HCT116 (cell line): ENCODE data around the gene LIPM. TPM values are rescaled to one million over a fixed set of nuclear protein-coding genes. Genes with fewer than 3 reads are reported as not detected.

ENCODE experiments used
- ATAC-seq: fragments of 200-7000 bp; cut with Tn5 transposase; 2 replicates; pipeline ENCODE4 v1.9.1; 2020; ENCODE audit warnings: mild to moderate bottlenecking, moderate library complexity
- BruUV-seq: library from RNA; stranded (reverse); fragments of 400-500 nt; replicated peaks from 2 replicates; lab custom pipeline; 2021; lab: Mats Ljungman, UMichigan
- CTCF ChIA-PET: fragments of 300-600 bp; sonication (Branson Sonifier 250); formaldehyde crosslinking; loops from one replicate; lab custom pipeline; 2021; ENCODE audit warnings: antibody characterized with exemption; lab: Charles Lee
- POLR2A ChIA-PET: fragments of 300-600, 350-600 bp; sonication (Branson Sonifier 250); formaldehyde crosslinking; loops from one replicate; lab custom pipeline; 2021; ENCODE audit warnings: antibody characterized with exemption; lab: Charles Lee
- RAD21 ChIA-PET, 2 experiments: fragments of 300-600 bp; sonication (Branson Sonifier 250); formaldehyde crosslinking; loops; one replicate each; lab custom pipeline; 2023; ENCODE audit warnings: low total read pairs in 2 of 2; ENCODE audit not compliant: uncharacterized antibody in 2 of 2, unreplicated experiment in 2 of 2, low non-redundant PET in 1 of 2; lab: Charles Lee
- DNase-seq: peaks from one replicate; pipeline ENCODE4 v3.0.0-alpha.2; 2010; ENCODE audit warnings: low read depth, low spot score
- H2AFZ ChIP-seq: fragments of 200-600 bp; shearing (Covaris generic), sonication (generic); 2 replicates; pipeline ENCODE4 v1.6.1; 2017; ENCODE audit warnings: low read depth, mixed run types, mixed read lengths, antibody characterized with exemption, low read length; ENCODE audit not compliant: poor library complexity, severe bottlenecking
- H3K27ac ChIP-seq: 2 replicates; pipeline ENCODE4 v1.5.1; 2012; ENCODE audit warnings: low read depth, low read length
- H3K27me3 ChIP-seq: fragments of 200-600 bp; sonication (generic); 2 replicates; pipeline ENCODE4 v1.6.1; 2016; ENCODE audit warnings: mixed run types, low read length, mixed read lengths; ENCODE audit not compliant: insufficient read depth
- H3K36me3 ChIP-seq, 2 experiments: fragments of 200-500 bp in 1 of 2; fragments of 200-600 bp in 1 of 2; sonication (Bioruptor generic) in 1 of 2; sonication (generic) in 1 of 2; 2 replicates each; pipeline versions ENCODE4 v1.5.1 to v1.6.1; 2014 to 2016; ENCODE audit warnings: low read length in 2 of 2, inconsistent platforms in 1 of 2, mixed read lengths in 1 of 2, mixed run types in 1 of 2; ENCODE audit not compliant: insufficient read depth in 2 of 2, control insufficient read depth in 1 of 2
- H3K4me1 ChIP-seq, 2 experiments: fragments of 200-600 bp in 1 of 2; sonication (generic) in 1 of 2; 2 replicates each; pipeline versions ENCODE4 v1.5.1 to v1.6.1; 2012 to 2017; ENCODE audit warnings: low read length in 2 of 2, inconsistent platforms in 1 of 2, mild to moderate bottlenecking in 1 of 2, mixed read lengths in 1 of 2, mixed run types in 1 of 2, moderate library complexity in 1 of 2; ENCODE audit not compliant: insufficient read depth in 2 of 2, control insufficient read depth in 1 of 2
- H3K4me2 ChIP-seq: fragments of 200-600 bp; sonication (generic); 2 replicates; pipeline ENCODE4 v1.6.1; 2017; ENCODE audit warnings: mixed run types, low read length, mixed read lengths
- H3K4me3 ChIP-seq, 2 experiments: fragments of 200-600 bp in 1 of 2; sonication (generic) in 1 of 2; replicated peaks in 1 of 2; 2 replicates each; pipeline ENCODE4 v1.5.1; 2011 to 2016; ENCODE audit warnings: low read length in 2 of 2, control low read depth in 1 of 2, low read depth in 1 of 2, mild to moderate bottlenecking in 1 of 2, mixed read lengths in 1 of 2, mixed run types in 1 of 2
- H3K79me2 ChIP-seq: fragments of 200-600 bp; sonication (generic); 2 replicates; pipeline ENCODE4 v1.6.1; 2017; ENCODE audit warnings: mild to moderate bottlenecking, mixed run types, low read length, moderate library complexity, mixed read lengths; ENCODE audit not compliant: insufficient read depth
- H3K9ac ChIP-seq: fragments of 200-600 bp; sonication (generic); 2 replicates; pipeline ENCODE4 v1.6.1; 2016; ENCODE audit warnings: low read length, mixed read lengths
- H3K9me2 ChIP-seq: fragments of 200-600 bp; sonication (generic), shearing (Covaris generic); 2 replicates; pipeline ENCODE4 v1.6.1; 2017; ENCODE audit warnings: mixed run types, mild to moderate bottlenecking, moderate library complexity; ENCODE audit not compliant: insufficient read depth
- H3K9me3 ChIP-seq, 2 experiments: fragments of 200-500 bp in 1 of 2; fragments of 200-600 bp in 1 of 2; sonication (Bioruptor generic) in 1 of 2; sonication (generic) in 1 of 2; 2 replicates each; pipeline ENCODE4 v1.6.1; 2014 to 2017; ENCODE audit warnings: low read length in 2 of 2, mixed read lengths in 2 of 2, inconsistent platforms in 1 of 2, low read depth in 1 of 2, mild to moderate bottlenecking in 1 of 2, mixed run types in 1 of 2, moderate library complexity in 1 of 2; ENCODE audit not compliant: control insufficient read depth in 1 of 2, insufficient read depth in 1 of 2
- H4K20me1 ChIP-seq: fragments of 200-600 bp; sonication (generic), shearing (Covaris generic); 2 replicates; pipeline ENCODE4 v1.6.1; 2017; ENCODE audit warnings: mixed run types, mild to moderate bottlenecking, moderate library complexity; ENCODE audit not compliant: insufficient read depth
- CBX3 ChIP-seq: IDR thresholded peaks from 2 replicates; pipeline ENCODE4 v1.6.1; 2012; ENCODE audit warnings: low read depth
- EGR1 ChIP-seq: IDR thresholded peaks from 2 replicates; pipeline ENCODE4 v1.6.1; 2012; ENCODE audit warnings: low read depth
- ELF1 ChIP-seq: IDR thresholded peaks from 2 replicates; pipeline ENCODE4 v1.6.1; 2012; ENCODE audit warnings: low read depth, borderline replicate concordance
- EZH2phosphoT487 ChIP-seq: fragments of 200-600 bp; IDR thresholded peaks from 2 replicates; pipeline ENCODE4 v1.6.1; 2018; ENCODE audit warnings: antibody characterized with exemption, borderline replicate concordance
- FOSL1 ChIP-seq: IDR thresholded peaks from 2 replicates; pipeline ENCODE4 v1.6.1; 2012; ENCODE audit warnings: low read depth
- JUND ChIP-seq: IDR thresholded peaks from 2 replicates; pipeline ENCODE4 v1.6.1; 2012
- YY1 ChIP-seq: IDR thresholded peaks from 2 replicates; pipeline ENCODE4 v1.6.1; 2011; ENCODE audit warnings: low read length, low read depth, moderate library complexity, mild to moderate bottlenecking; ENCODE audit not compliant: insufficient replicate concordance; ENCODE audit errors: extremely low read depth
- ZFX ChIP-seq: fragments of 450-650 bp; IDR thresholded peaks from 2 replicates; pipeline ENCODE4 v1.6.1; 2017
- ZNF274 ChIP-seq: fragments of 200-500 bp; sonication (Bioruptor generic); IDR thresholded peaks from 2 replicates; pipeline ENCODE4 v1.6.1; 2014; ENCODE audit warnings: mild to moderate bottlenecking, low read depth, low read length, inconsistent platforms
- intact Hi-C: fragments of 100-400 bp; cut with micrococcal nuclease; formaldehyde crosslinking; loops from 2 replicates; pipeline ENCODE4 v1.10.0; 2022
- total RNA-seq: library from RNA; stranded (reverse); gene quantifications from one replicate; pipeline ENCODE4 v1.2.1, GENCODE V29; 2021; ENCODE audit not compliant: unreplicated experiment
- TF ChIP-seq, protein P1 (sequence below): IDR thresholded peaks from 2 replicates; pipeline ENCODE4 v1.6.1; 2012
- TF ChIP-seq, protein P2 (sequence below), 3 experiments: fragments of 200-600 bp in 1 of 3; sonication (generic) in 1 of 3; IDR thresholded peaks in 2 of 3; conservative IDR thresholded peaks in 1 of 3; 2 replicates each; pipeline ENCODE4 v1.5.1; 2012 to 2017; ENCODE audit warnings: low read depth in 2 of 3, low read length in 2 of 3, antibody characterized with exemption in 1 of 3, borderline replicate concordance in 1 of 3, control low read depth in 1 of 3, mild to moderate bottlenecking in 1 of 3, mixed read lengths in 1 of 3, mixed run types in 1 of 3, moderate library complexity in 1 of 3; ENCODE audit not compliant: insufficient read depth in 1 of 3

LIPM gene
- total RNA-seq, 1 experiment from 2014 or later: not detected

GRCh38 chr10:88827671-88828070 lies 25.1 kb downstream of the LIPM start:
- ATAC-seq: no peak
- no peaks in the 10 kb centered on the region for H3K27me3 ChIP-seq
- no peak overlapping the region for H3K4me3 ChIP-seq
- no peaks in the 10 kb centered on the region for H3K9me2 ChIP-seq
- H3K27ac ChIP-seq: no peak overlapping the region
- H3K4me2 ChIP-seq: no peak overlapping the region
- TF ChIP-seq, protein P1, sequence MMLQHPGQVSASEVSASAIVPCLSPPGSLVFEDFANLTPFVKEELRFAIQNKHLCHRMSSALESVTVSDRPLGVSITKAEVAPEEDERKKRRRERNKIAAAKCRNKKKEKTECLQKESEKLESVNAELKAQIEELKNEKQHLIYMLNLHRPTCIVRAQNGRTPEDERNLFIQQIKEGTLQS: no peak
- TF ChIP-seq ZNF274 (no peak), JUND (no peak), EGR1 (no peak), EZH2phosphoT487 (no peak), YY1 (no peak), FOSL1 (no peak), CBX3 (no peak), ELF1 (no peak), ZFX (no peak)
- TF ChIP-seq, protein P2, sequence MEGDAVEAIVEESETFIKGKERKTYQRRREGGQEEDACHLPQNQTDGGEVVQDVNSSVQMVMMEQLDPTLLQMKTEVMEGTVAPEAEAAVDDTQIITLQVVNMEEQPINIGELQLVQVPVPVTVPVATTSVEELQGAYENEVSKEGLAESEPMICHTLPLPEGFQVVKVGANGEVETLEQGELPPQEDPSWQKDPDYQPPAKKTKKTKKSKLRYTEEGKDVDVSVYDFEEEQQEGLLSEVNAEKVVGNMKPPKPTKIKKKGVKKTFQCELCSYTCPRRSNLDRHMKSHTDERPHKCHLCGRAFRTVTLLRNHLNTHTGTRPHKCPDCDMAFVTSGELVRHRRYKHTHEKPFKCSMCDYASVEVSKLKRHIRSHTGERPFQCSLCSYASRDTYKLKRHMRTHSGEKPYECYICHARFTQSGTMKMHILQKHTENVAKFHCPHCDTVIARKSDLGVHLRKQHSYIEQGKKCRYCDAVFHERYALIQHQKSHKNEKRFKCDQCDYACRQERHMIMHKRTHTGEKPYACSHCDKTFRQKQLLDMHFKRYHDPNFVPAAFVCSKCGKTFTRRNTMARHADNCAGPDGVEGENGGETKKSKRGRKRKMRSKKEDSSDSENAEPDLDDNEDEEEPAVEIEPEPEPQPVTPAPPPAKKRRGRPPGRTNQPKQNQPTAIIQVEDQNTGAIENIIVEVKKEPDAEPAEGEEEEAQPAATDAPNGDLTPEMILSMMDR (IDR thresholded peaks at IDR 0.05 in 2 of 3, conservative IDR thresholded peaks at IDR 0.05 in 1 of 3; ENCODE audit: borderline replicate concordance in 1 of 3, insufficient read depth in 1 of 3, low read depth in 2 of 3, low read length in 2 of 3): no peak
- TF ChIP-seq, all 23 proteins: peak for 0
- POLR2A ChIA-PET: no interaction called here
- Histone ChIP-seq H3K9me3 (no peaks in the 10 kb centered on the region), H3K9ac (no peak overlapping the region), H2AFZ (no peak overlapping the region), H3K36me3 (no peaks in the 10 kb centered on the region), H3K4me1 (peaks cover 3 to 6% of the 10 kb centered on the region in 2 experiments; a peak in 1 of 4 replicates), H3K79me2 (no peaks in the 10 kb centered on the region), H4K20me1 (no peaks in the 10 kb centered on the region)
- no TSS peak for BruUV-seq
- RAD21 ChIA-PET: no interaction called here
- CTCF ChIA-PET: interaction anchor here (1.4 kb wide), 1 partner anchor 106 kb away, joined by 5 read pairs; no protein-coding TSS in a partner anchor
- DNase-seq: no peak
- intact Hi-C loops: no loop called here
